Limb (tissue), 2 donors: ENCODE results near the gene CD86.
"Not testable (repeated sequence)": the region's sequence is repeated elsewhere in the genome, so short reads cannot be mapped to it uniquely, and the experiment has no call there.

Source experiments
- DNase-seq, 2 donors: peaks; one replicate each; pipeline ENCODE4 v3.0.0-alpha.2; 2016; ENCODE audit errors: extremely low spot score in 2 of 2

Gene CD86

DNA sequence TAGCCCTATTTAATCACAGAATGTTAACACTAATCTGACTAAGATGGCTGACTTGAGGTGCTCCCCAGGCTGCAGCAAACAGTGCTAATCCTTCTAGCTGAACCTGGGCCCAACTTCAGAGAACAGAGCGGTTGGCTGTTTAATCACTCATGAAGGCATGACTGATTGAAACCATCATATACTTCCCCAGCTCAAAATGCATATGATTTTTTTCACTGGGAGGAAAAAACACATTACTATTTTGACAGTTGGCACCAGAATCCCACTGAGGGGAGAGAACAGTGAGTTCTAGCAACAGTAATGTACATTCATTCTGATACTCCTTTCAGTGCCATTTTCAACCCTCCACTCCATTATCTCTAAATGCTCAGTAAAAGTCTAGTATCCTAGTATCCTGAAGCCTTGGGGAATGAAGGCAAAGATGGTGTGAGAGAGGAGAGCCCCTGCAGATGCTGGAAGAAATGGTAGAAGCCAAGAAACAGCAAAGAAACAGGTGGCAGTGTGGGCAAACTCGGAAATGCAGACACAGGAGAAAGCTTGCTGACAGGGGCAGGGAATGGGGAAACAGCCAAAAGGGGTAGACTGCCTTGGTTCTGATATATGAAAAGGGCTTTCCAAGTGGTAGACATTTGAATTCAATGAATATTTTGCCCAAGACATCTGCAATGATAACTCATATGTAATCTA is 93.9 kb downstream of the CD86 start:
- DNase-seq: no peak

DNA sequence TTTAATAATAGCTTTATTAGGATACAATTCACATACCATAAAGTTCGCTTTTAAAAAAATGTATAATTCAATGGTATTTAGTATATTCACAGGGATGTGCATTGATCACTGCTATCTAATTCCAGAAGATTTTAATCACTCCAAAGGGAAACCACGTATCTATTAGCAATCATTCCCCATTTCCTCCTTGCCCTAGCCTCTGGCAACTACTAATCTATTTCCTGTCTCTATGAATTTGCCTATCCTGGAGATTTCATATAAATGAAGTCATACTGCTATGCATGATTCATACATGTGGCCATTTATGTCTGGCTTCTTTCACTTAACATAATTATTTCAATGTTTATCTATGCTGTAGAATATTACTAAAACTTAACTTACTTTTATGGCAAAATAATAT is 96.3 kb downstream of the CD86 start:
- no peak for DNase-seq

DNA sequence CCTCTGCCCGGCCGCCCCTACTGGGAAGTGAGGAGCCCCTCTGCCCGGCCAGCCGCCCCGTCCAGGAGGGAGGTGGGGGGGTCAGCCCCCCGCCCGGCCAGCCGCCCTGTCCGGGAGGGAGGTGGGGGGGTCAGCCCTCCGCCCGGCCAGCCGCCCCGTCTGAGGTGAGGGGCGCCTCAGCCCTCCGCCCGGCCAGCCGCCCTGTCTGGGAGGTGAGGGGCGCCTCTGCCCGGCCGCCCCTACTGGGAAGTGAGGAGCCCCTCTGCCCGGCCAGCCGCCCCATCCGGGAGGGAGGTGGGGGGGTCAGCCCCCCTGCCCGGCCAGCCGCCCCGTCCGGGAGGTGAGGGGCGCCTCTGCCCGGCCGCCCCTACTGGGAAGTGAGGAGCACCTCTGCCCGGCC is 109.8 kb downstream of the CD86 start:
- DNase-seq: not testable (repeated sequence)

DNA sequence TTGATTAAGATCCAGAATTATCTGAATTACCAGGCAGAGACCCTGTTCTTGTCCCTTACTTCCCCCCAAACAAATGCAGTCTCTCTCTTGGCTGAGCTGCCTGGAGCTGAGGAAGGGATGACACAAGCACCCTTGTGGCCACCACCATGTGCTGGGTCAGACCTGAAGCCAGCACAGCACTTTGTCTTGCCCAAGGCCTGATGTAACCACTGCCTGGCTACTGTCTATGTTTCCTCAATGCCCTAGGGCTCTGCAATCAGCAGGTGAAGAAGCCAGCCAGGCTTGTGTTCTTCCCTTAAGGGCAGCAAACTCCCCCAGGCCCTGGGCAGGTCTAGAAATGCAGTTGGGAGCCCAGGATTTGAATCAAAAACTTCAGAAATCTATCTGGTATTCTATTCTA is 112.5 kb downstream of the CD86 start:
- no peak for DNase-seq

DNA sequence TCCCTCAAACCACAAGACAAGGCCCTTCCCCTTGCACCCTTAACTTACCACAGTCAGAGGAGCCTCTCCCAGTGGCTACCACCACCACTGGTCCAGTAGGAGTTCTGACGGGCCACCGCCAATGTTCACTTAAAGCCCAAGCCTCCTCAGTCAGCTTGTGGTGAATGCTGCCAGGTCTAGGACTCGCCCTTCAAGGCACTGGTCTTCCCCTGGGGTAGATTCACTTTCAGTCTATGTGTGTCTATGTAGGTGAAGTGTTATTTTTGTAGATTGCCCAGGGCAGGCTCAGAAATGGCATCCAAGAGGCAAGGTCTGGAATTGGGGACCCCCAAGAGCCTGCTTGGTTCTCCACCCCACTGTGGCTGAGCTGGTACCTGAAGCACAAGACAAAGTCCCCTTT is 112.9 kb downstream of the CD86 start:
- no peak for DNase-seq

DNA sequence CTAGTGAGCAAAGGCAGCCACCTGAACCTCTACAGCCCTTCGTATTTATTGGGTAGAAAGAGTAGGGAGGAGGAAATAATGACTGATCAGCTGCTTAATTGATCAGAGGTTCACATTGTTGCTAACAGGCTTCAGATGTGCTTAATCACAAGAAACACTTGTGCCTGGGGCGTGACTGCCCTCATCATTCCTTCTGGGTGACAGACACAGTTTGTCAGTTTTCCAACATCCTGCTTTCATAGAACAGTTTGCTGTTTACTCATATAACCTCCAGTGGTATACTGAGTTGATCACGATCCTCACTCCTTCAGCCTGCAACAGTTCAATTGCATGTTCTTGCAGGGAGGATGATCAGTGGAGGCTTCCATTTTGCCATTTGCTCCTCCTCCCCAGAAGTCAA is 114.7 kb downstream of the CD86 start:
- DNase-seq: no peak
